ENCODE results near the gene PAPOLG. TPM values are rescaled to one million over a fixed set of nuclear protein-coding genes. Genes with fewer than 3 reads are reported as not detected.

PAPOLG gene
- total RNA-seq, result 10 to 100 TPM; 11.7 to 19.5 (median 15.7) TPM

- ATAC-seq, result peak; percentile 100
- peak within 1 kb of the TSS; percentile 65 to 95 for H3K4me3 ChIP-seq
- no peaks in the 10 kb centered on the region for H3K27me3 ChIP-seq
- peak within 1 kb of the TSS; percentile 40 to 94 (median 87) for H3K27ac ChIP-seq
- WGBS, 2 donors (ENCODE audit: low coverage in 1 of 2), result 0 to 2% methylated on average over 8 to 24 of the region's 58 CpGs
- H3K9me3 ChIP-seq, result no peaks in the 10 kb centered on the region
- H3K36me3 ChIP-seq, result peaks cover 0 to 14% of the 10 kb centered on the region in 2 donors
- TF ChIP-seq EP300 (IDR thresholded peaks at IDR 0.05), result no peak
- peak; percentile 64 for TF ChIP-seq POLR2AphosphoS5 (IDR thresholded peaks at IDR 0.05)
- TF ChIP-seq POLR2A (IDR thresholded peaks at IDR 0.05), result peak; percentile 41 to 44
- H3K4me1 ChIP-seq, result peaks cover 0 to 33% (median 0%) of the 10 kb centered on the region in 3 donors
Measured at GRCh38 chr2:60756097-60757087, at the start of gene PAPOLG. TSS of gene PAPOLG (plus strand) at chr2:60756268. CDS start at chr2:60756479, 211 bp downstream.

- Histone ChIP-seq H3K9me3 (no peaks in the 10 kb centered on the region), H3K27me3 (no peaks in the 10 kb centered on the region), H3K36me3 (no peaks in the 10 kb centered on the region), H3K4me1 (peaks cover 0 to 3% (median 0%) of the 10 kb centered on the region in 3 donors), H3K27ac (no peak overlapping the region), H3K4me3 (no peak overlapping the region)
- TF ChIP-seq POLR2A (IDR thresholded peaks at IDR 0.05) (no peak), EP300 (IDR thresholded peaks at IDR 0.05) (no peak), POLR2AphosphoS5 (IDR thresholded peaks at IDR 0.05) (no peak)
- TF ChIP-seq, protein P1, sequence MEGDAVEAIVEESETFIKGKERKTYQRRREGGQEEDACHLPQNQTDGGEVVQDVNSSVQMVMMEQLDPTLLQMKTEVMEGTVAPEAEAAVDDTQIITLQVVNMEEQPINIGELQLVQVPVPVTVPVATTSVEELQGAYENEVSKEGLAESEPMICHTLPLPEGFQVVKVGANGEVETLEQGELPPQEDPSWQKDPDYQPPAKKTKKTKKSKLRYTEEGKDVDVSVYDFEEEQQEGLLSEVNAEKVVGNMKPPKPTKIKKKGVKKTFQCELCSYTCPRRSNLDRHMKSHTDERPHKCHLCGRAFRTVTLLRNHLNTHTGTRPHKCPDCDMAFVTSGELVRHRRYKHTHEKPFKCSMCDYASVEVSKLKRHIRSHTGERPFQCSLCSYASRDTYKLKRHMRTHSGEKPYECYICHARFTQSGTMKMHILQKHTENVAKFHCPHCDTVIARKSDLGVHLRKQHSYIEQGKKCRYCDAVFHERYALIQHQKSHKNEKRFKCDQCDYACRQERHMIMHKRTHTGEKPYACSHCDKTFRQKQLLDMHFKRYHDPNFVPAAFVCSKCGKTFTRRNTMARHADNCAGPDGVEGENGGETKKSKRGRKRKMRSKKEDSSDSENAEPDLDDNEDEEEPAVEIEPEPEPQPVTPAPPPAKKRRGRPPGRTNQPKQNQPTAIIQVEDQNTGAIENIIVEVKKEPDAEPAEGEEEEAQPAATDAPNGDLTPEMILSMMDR (IDR thresholded peaks at IDR 0.05), result peak; percentile 57 to 87 (median 68)
- no peak for ATAC-seq
- WGBS, 2 donors (ENCODE audit: low coverage in 1 of 2), result 32 to 52% methylated on average over 5 to 7 of the region's 11 CpGs
Measured at GRCh38 chr2:60707750-60708371, 48.2 kb upstream of the PAPOLG start.

GRCh38 chr2:60708630-60709320 lies 47.3 kb upstream of the PAPOLG start:
- no peak overlapping the region for H3K27ac ChIP-seq
- WGBS, 2 donors (ENCODE audit: low coverage in 1 of 2), result 78 to 98% methylated on average over 7 of the region's 7 CpGs
- H3K36me3 ChIP-seq, result no peaks in the 10 kb centered on the region
- H3K27me3 ChIP-seq, result no peaks in the 10 kb centered on the region
- peaks cover 0 to 3% (median 0%) of the 10 kb centered on the region in 3 donors for H3K4me1 ChIP-seq
- H3K4me3 ChIP-seq, result no peak overlapping the region
- no peak for ATAC-seq
- TF ChIP-seq EP300 (IDR thresholded peaks at IDR 0.05) (no peak), POLR2AphosphoS5 (IDR thresholded peaks at IDR 0.05) (no peak)
- TF ChIP-seq, protein P1 (IDR thresholded peaks at IDR 0.05), result no peak
- H3K9me3 ChIP-seq, result no peaks in the 10 kb centered on the region

- 44 to 69% methylated on average over 3 to 4 of the region's 4 CpGs for WGBS, 2 donors (ENCODE audit: low coverage in 1 of 2)
- H3K9me3 ChIP-seq, result no peaks in the 10 kb centered on the region
- H3K27ac ChIP-seq, result no peak overlapping the region
- no peak for TF ChIP-seq EP300 (IDR thresholded peaks at IDR 0.05)
- TF ChIP-seq POLR2AphosphoS5 (IDR thresholded peaks at IDR 0.05), result no peak
- no peak for TF ChIP-seq POLR2A (IDR thresholded peaks at IDR 0.05)
- TF ChIP-seq, protein P1 (IDR thresholded peaks at IDR 0.05), result no peak
- peak; percentile 57 for ATAC-seq
- H3K36me3 ChIP-seq, result no peaks in the 10 kb centered on the region
- H3K27me3 ChIP-seq, result no peaks in the 10 kb centered on the region
- no peak overlapping the region for H3K4me3 ChIP-seq
- H3K4me1 ChIP-seq, result peaks cover 0 to 3% (median 0%) of the 10 kb centered on the region in 3 donors
Measured at GRCh38 chr2:60710707-60711106, 45.4 kb upstream of the PAPOLG start.

GRCh38 chr2:60715561-60715960 lies 40.5 kb upstream of the PAPOLG start:
- no peak overlapping the region for H3K27ac ChIP-seq
- H3K4me3 ChIP-seq, result no peak overlapping the region
- ATAC-seq, result no peak
- TF ChIP-seq POLR2A (IDR thresholded peaks at IDR 0.05) (no peak), EP300 (IDR thresholded peaks at IDR 0.05) (no peak), POLR2AphosphoS5 (IDR thresholded peaks at IDR 0.05) (no peak)
- TF ChIP-seq, protein P1 (IDR thresholded peaks at IDR 0.05), result no peak
- H3K36me3 ChIP-seq, result no peaks in the 10 kb centered on the region
- H3K4me1 ChIP-seq, result no peaks in the 10 kb centered on the region
- H3K9me3 ChIP-seq, result no peaks in the 10 kb centered on the region
- no peaks in the 10 kb centered on the region for H3K27me3 ChIP-seq
- WGBS, 2 donors (ENCODE audit: low coverage in 1 of 2), result 77 to 97% methylated on average over 4 of the region's 4 CpGs
